OCI-LY3 (cell line): ENCODE data around the gene APOA4.

Experiments used
- EZH2phosphoT487 ChIP-seq: fragments of 200-600 bp; shearing (Covaris generic); IDR thresholded peaks from 2 replicates; pipeline ENCODE4 v1.6.1; 2018; ENCODE audit warnings: antibody characterized with exemption, mixed run types, low read depth
- TF ChIP-seq, protein P1 (sequence below): fragments of 200-600, 300-600 bp; sonication (generic); IDR thresholded peaks from 2 replicates; pipeline ENCODE4 v1.5.1; 2014; ENCODE audit warnings: antibody characterized with exemption, low read length, low read depth

DNA sequence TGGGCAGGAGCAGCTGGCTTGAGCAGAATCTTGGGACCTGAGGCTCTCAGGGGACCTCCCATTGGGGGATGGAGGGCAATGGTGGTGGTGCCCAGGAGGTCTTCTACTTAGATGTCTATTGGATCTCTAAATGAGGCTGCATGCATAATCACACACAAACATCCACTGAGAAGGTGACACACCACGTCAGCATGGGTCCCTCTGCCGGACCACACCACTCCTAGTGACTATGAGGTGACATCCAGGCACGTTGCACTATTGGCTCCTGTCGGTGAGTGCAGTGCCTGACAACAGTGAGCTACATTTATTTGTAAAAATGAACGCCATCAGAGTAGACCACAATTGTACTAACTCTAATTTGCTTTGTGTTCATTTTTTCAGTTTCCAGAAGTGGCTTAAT lies 2.3 kb upstream of the APOA4 start:
- TF ChIP-seq, protein P1, sequence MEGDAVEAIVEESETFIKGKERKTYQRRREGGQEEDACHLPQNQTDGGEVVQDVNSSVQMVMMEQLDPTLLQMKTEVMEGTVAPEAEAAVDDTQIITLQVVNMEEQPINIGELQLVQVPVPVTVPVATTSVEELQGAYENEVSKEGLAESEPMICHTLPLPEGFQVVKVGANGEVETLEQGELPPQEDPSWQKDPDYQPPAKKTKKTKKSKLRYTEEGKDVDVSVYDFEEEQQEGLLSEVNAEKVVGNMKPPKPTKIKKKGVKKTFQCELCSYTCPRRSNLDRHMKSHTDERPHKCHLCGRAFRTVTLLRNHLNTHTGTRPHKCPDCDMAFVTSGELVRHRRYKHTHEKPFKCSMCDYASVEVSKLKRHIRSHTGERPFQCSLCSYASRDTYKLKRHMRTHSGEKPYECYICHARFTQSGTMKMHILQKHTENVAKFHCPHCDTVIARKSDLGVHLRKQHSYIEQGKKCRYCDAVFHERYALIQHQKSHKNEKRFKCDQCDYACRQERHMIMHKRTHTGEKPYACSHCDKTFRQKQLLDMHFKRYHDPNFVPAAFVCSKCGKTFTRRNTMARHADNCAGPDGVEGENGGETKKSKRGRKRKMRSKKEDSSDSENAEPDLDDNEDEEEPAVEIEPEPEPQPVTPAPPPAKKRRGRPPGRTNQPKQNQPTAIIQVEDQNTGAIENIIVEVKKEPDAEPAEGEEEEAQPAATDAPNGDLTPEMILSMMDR: no peak
- TF ChIP-seq EZH2phosphoT487: no peak
